ENCODE measurements around the gene ST6GALNAC2. TPM values are rescaled to one million over a fixed set of nuclear protein-coding genes. Genes with fewer than 3 reads are reported as not detected.
A peak's percentile ranks its signal among the peaks of the same experiment; 100 is the strongest.

ST6GALNAC2 gene
- total RNA-seq, 1 donor from 2014 or later = 0.91 TPM

DNA sequence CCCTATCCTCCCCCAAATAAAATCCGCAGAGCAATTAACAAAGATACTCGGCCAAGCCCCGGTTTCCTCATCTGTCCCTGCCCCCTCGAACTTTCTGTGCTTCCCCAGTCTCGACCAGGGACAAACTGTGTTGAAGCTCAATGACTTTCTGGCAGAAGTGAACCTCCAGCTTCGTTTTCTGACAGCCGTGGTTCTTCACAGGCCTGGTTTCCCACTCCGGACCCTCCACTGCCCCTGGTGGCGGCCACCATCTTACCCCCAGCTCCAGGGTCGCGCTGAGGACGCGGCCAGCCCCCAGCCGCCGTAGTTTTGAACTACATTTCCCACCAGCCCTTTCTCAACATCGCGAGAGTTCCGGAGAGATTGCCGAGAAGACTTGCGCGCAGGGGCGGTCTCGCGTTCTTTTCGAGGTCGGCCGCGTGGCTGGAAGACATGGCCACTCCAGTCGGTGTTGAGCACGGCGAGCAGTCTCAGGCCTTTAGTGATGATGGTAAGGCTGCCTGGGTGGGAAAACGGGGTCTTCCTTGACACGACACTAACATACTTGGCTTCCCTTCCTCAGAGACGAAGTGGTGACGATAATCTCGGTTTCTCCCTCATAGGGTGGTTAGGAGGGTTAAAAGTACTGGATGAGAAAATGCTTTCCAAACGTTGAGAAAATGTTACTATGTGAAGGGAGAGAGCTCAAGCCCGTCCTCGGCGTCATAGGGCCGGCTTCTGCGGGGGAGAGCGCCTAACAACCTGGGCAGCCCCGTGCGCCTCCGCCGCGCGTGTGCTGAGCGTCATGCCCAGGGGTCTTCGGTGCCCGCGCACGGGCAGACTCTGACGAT lies 28.1 kb downstream of the ST6GALNAC2 start:
- DNase-seq (ENCODE audit: low read depth) = peak; percentile 98

DNA sequence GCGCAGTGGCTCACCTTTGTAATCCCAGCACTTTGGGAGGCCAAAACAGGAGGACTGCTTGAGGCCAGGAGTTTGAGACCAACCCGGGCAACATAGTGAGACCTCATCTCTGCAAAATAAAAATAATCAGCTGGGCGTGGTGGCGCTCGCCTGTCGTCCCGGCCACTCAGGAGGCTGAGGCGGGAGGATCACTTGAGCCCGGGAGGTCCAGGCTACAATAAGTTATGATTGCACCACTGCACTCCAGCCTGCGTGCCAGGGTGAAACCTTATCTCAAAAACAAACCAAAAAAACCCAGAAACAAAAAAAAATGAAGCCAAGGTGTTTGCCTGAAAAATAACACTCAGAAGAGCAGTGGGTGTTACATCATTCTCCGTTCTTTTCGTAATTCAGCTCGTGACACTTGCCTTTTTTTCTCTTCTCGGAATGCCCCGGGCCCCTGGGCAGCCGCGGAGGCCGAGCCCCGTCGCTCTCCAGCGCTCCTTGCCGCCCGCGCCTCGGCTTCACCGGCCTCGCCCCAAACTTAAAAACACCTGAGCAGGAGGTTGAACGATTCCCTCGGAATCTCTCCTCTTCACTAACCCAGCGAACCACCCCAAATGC lies 28.8 kb downstream of the ST6GALNAC2 start:
- DNase-seq (ENCODE audit: low read depth) = no peak

DNA sequence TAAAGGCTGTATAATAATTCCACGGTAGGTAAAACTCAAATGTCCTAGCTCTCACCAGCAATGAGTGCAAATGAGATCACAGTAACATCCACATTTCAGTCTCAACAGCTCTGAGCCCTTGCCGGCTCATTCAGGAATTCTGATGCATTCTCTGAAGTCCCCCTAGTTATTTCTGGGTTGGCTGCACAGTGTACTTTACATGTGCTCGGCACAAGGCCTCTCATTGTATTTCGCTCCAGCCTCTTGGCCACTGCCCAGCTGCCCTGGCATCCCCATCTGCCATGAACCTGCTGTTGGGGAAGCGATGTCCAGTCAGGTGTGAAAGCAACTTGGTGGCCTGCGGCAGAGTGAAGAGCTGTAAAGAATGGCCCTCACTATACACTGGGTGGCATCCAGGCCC lies 31.5 kb downstream of the ST6GALNAC2 start:
- peak; percentile 49 for DNase-seq (ENCODE audit: low read depth)

DNA sequence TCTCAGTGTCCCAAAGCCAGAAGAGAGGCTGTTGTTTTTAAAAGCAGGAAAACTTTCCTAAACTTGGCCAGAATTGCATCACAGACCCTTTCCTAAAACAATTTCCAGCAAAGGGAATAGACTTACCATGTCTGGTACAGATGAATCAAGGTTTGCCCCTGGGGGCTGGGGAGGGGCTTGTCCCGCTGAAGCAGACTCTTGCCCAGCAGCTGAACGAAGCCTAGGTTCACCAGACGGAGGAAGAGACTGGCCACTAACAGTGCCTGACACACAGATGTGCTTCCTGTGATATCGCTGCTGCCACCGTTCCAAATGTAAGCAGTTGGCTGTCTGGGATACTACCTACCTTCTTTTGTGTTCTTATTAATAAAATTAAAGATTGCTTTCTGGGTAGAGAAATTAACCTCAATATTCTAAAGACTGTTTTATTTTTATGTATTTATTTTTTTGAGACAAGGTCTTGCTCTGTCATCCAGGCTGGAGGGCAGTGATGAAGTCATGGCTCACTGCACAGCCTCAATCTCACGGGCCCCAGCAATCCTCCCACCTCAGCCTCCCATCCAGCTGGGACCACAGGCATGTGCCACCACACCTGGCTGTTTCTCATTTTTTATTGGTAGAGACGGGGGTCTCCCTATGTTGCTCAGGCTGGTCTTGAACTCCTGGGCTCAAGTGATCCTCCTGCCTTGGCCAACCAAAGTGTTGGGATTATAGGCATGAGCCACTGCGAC lies 32.3 kb downstream of the ST6GALNAC2 start:
- no peak for DNase-seq (ENCODE audit: low read depth)

DNA sequence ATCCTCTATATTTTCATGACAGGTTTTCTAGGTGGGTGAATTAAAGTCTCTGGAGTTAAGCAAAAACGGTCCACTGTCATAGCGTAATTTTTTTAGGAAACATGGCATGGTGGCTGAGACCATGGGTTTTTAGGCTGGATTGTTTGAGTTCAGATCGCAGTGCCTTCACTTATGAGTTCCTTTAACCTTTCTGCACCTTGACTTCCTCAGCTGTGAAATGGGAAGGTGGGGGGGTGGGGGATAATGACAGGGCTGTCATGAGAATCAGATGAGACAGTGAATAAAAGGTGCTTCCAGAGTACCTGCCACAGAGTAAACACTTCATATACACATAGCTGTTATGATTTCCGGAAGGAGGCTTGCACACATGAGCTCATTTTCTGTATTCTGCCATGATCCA lies 34.0 kb downstream of the ST6GALNAC2 start:
- no peak for DNase-seq (ENCODE audit: low read depth)

DNA sequence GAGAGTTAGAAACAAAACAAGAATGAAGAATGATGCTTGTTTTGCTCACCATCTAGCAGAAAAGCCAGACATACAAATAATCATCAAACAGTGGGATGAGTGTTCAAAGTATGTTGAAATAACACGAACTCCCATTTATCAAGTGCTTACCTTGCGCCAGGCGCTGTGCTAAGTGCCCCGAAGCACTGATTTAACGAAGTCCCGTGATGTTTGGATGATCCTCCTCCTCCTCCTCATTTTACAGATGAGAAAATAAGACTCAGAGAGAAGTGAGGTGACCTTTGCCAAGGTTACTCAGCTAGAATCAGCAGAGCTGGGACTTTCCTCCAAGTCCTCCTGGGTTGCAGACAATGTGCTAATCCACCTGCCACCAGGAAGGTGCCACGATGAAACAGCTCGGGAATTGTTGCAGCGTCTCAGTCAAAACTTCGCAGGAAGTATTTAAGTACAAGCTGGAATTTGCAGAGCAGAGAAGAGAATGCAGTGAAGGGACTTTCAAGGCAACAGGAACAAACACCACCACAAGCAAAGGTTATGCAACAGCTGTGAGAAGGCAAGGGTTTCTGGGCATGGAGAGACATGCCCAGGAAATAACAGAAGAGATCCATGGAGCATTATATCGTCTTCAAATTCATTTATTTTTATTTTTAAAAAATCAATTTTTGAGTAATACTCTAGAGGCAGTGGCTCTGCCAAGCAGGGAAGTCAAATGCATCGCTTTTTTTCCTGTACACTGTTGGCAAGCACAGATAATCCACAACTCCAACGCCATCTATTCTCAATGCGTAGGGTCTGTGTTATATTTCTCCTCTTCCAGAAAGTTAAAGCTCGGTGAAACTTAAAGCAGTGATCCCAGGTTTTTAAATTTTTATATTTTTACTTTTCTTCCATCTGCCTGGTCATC lies 34.7 kb downstream of the ST6GALNAC2 start:
- DNase-seq (ENCODE audit: low read depth) = peak; percentile 73

DNA sequence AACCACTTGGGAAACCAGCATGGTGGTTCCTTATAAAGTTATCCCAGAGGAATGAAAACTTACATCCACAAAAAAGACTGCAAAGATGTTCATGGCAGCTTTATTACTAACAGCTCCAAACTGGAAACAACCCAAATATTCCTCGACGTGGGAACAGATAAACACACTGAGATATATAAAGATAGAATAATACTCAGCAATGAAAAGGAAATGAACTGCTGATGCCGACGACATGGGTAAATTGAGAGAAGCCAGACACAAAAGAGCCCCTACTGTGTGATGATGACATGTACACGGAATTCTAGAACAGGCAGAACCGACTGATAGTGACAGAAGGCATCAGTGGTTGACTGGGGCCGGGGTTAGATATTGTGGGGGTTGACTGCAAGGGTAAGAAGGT lies 36.1 kb downstream of the ST6GALNAC2 start:
- no peak for DNase-seq (ENCODE audit: low read depth)

DNA sequence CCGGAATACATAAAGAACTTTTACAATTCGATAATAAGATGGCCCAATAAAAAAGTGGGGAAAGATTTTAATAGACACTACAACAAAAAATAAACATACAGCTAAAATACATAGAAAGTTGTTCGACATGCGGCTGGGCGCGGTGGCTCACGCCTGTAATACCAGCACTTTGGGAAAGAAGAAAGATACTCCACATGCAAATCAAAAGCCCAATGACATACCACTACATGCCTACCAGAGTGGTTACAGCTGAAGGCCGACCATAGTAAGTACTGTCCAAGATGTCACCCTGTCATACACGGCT lies 36.5 kb downstream of the ST6GALNAC2 start:
- DNase-seq (ENCODE audit: low read depth) = no peak

DNA sequence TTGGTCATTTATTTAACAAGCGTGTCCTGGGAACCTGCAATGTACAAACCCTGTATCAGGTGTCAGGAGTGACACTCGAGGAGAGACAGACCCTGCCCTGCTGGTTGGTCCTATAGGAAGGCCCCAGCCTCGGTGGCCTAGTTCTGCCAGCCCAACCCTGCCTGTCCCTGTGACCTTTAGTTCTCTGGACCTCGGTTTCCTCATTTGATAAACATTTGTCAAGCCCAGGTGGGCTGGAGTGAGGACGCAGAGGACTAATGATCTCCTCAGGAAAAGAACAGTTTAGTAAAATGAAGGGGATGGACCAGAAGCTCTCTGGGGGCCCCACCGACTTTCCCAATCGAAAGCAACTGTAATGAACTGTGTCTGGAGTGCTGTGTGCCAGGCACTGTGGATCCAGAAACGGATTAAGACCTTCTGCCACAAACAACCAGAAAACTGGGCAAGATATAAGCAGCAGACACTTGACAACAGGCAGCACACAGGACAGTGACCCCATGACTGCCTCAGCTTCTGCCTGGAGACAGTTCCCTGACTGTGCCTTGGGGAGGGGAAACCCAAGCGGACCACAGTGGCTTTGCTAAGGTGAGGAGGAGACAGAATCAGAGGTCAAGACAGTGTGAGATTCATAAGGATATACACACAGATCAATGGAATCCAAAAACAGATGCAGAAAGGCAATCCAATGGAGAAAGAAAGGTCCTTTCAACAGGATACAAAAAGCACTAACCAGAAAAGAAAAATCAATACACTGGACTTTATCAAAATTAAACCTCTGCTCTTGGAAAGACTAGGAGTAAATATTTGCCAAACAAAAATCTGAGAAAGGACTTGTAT lies 37.1 kb downstream of the ST6GALNAC2 start:
- no peak for DNase-seq (ENCODE audit: low read depth)

DNA sequence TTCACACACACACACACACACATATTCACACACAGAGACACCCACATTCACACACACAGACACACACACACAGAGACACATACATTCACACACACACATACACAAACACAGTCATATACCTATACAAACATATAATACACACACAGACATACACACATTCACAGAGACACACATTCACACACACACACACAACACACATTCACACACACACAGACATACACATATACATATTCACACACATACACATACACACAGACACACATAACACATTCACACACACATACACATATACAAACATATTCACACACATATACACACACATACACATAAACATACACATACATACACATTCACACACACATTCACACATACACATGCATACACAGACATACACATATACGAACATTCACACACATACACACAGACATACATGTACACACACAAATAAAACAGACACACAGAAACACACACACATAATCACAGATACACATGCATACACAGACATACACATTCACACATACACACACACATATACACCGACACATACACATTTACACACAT lies 37.9 kb downstream of the ST6GALNAC2 start:
- DNase-seq (ENCODE audit: low read depth) = no peak

DNA sequence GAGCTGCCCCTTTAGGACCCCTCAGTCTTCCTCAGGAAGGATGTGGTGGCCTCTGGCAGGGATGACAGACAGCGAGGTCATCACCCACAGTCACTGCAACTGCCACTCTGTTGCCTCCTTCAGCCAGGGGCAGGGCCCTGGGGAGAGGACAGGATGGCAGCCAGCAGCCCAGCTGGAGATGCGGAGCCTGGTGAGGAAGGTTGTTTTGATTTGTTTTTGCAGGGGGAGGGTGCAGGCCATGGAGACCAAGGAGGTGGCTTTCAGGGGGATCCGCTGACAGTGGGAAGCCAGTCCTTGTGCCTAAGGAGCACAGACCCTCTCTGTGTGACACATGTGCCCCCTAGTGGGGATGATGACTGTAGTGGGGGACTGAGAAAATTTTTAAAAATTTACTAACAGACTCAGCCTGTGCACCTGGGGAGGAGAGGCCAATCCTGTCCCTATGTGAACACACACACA lies 38.4 kb downstream of the ST6GALNAC2 start:
- peak; percentile 76 for DNase-seq (ENCODE audit: low read depth)

DNA sequence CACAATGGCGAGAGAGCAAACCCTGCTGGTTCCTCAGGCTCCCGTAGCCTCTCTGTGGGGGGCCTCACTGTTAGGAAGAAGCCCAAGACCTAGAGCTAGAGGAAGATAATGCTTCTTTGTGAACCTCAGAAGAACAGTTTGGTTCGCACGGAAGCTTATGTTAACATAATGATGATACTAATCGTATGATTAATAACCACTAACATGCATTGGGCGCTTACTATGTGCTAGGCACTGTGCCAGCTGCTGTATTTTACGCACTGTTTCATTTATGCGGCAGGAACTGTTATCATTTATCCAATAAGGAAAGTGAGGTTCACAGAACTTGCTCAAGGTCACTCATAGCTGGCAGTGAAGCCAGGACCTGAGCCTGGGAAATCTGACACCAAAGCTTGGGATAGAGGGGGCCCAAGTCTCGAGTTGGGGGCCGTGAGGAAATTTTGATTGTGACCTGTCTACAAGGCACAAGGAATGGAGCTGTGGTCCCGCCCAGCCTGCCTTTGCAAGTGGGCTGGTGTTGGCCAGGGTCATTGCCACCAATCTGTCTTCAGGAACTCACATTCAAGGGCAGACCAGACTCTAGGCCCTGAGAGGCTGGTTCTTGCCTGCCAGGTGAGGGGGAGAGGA lies 39.0 kb downstream of the ST6GALNAC2 start:
- no peak for DNase-seq (ENCODE audit: low read depth)

DNA sequence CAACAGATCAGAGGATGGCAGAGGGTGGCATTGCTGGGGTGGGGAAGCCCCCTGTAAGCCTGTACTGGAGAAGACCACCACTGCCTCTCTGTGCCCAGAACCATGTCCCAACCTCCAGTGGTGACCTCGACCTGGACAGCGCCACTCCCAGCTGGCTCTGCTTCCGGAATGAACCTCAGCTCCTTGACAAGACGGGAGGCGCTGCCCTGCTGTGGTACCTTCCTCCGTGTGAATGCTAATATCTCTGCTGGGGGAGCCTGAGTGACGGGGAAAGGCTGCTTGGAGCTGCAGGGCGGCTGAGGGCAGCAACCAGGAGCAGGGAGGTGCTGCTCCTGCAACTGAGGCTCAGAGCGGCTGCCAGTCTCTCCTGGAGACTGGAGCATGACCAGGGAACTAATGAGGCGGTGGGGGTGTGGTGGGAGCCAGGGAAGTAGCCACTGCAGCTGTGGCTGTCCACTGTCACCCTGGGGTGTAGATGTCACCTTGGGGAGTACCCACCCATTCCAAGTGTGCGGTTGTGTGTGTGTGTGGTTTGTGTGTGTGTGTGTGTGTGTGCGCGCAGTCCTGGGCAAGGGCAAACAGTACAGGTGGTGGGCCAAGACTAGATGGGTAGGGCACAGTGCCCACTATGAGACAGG lies 39.6 kb downstream of the ST6GALNAC2 start:
- DNase-seq (ENCODE audit: low read depth) = no peak

DNA sequence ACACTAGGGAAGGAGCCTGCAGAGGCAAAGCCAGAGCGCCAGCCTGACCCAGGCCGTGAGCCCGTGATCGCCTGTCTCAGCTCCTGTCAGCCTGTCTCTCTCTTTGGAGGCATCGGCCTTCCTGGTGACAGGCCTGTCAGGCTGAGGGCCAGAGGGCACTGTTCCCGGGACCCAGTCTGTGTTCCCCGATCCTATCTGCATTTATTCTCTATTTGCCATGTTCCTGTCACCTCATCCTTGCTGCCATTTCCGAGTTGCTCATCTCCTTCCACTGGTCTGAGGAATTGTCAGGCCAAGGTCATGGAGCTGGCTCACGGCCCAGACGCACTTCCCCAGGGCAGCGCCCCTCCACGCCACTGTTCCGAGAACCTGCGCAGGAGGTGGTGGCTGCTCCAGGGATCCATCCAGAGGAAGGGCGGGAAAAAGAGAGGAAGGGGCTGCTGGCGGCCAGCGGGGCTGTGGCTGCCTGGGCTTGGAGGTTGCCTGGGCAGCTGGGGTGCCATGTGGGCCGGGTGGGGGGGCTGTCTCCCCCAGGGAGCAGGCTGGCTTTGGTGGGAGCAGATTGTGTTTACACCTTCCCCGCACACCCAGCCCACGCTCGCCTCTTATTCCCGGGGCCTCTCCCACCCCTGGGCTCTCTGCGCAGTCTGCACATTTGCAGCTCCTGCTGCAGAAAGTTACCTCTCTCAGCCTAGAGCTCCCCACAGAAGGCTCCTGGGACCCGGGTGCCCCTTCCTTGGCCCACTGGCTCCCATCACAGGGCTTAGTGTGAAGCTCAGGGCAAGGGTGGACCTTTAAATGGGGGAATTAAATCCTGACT lies 40.9 kb downstream of the ST6GALNAC2 start:
- no peak for DNase-seq (ENCODE audit: low read depth)

DNA sequence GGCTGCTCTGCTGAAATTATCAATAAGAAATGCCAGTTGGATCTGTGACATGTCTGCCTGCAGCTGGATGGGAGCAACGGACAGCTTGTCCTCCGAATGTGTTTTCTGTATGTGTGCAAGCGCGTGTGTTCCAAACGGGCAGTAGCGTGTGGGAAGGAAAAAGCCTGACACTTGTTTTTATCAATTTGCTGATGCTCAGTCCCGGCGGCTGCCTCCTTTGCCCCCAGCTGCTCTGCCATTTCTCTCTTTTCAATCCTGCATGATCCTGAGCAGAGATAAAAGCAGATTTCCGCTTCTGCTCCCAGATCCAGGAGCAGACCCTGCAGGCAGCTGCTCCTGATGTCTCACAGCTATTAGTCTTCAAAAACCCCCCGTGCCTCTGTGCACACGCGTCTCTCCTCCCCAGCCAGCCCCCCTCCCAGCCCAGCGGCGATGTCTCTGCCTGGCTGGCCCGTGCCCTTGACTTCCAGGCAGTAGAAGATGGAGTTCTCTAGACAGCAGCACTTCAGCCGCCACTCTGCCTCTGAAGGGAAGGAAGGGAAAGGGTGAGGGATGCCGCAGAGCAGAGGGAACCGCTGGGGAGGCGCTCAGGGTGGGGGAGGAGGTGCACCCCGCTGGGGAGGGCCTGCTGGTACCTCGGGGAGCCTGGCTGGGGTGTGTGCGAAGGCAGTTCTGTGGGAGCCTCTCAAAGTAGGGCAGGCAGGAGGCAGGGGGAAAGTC lies 41.7 kb downstream of the ST6GALNAC2 start:
- no peak for DNase-seq (ENCODE audit: low read depth)

DNA sequence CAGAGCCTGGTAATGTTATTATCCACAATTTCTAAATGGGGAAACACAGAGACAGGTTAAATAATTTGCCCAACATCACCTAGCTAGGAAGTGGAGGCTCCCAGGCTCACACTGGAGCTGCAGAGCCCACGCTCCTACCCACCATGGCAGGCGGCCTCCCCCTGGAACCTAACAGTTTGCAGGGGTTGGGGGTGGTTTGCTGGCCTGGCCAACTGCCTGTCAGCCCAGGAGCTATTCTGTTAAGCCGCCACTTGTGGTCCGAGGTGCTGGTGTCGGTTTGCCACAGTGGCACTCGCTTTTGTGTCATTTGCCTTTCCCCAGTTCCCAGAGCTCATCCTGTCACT lies 42.2 kb downstream of the ST6GALNAC2 start:
- DNase-seq (ENCODE audit: low read depth) = no peak

DNA sequence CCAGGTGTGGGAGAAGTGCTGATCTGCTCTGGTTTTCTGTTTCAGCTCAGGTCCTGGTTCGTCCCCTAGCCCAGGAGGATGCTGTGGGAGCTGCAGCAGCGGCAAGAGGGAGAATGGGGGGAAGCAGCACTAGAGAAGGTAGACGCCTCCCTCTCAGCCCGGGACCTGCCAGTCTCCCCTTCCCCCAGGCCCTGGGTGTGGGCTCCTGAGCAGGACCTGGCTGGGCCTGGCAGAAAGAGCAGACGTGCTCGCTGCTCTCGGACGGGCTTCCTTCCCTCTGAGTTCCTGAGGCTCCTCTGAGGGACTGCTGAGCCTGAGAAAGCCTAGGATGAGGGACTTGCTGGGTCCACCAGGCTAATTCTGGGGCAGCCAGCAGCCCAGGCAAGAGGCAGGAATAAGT lies 42.7 kb downstream of the ST6GALNAC2 start:
- no peak for DNase-seq (ENCODE audit: low read depth)

DNA sequence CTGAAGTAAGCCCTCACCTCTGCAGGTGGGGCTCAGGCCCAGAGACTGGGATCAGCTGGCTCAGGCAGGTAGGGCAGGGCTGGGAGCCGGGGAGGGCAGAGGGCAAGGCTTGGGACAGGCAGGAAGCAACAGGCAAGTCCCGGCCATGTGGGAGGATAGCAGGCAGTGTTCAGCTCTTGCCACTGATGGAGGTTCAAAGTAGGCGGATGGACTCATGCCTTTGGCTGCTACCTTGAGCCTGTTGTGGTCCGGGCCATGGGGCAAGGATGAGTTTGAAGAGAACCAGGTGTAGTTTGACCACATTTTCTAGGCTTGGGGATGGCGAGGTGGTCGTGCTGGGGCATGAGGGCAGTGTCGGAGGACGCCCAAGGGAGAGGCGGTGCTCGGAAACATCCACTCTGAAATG lies 43.1 kb downstream of the ST6GALNAC2 start:
- DNase-seq (ENCODE audit: low read depth) = no peak
